Tibial artery (tissue), 4 donors: ENCODE measurements around the gene LRRC46.
A peak's percentile ranks its signal among the peaks of the same experiment; 100 is the strongest.

Experiments used
- DNase-seq, 2 donors: peaks; one replicate each; pipeline ENCODE4 v3.0.0-alpha.2; 2019
- H3K27ac ChIP-seq, 2 donors: fragments of 200-600 bp; sonication (generic) in 1 of 2; 1 replicate in 1 of 2; 2 replicates in 1 of 2; pipeline ENCODE4 v1.5.1; 2018 to 2019; ENCODE audit warnings: mild to moderate bottlenecking in 1 of 2
- H3K27me3 ChIP-seq, 2 donors: fragments of 200-600 bp; sonication (generic) in 1 of 2; one replicate each; pipeline versions ENCODE4 v1.5.1 to v1.6.0; 2016 to 2019
- H3K36me3 ChIP-seq, 3 donors: fragments of 200-600 bp; sonication (generic) in 2 of 3; one replicate each; pipeline ENCODE4 v1.5.1; 2016 to 2019; ENCODE audit warnings: mild to moderate bottlenecking in 2 of 3
- H3K4me1 ChIP-seq, 4 donors: fragments of 200-600 bp; sonication (generic) in 2 of 4; 1 replicate in 3 of 4; 2 replicates in 1 of 4; pipeline ENCODE4 v1.5.1; 2016 to 2019
- H3K4me3 ChIP-seq, 2 donors: fragments of 200-600 bp; sonication (generic) in 1 of 2; 1 replicate in 1 of 2; 2 replicates in 1 of 2; pipeline ENCODE4 v1.5.1; 2018 to 2019; ENCODE audit warnings: mild to moderate bottlenecking in 2 of 2
- H3K9me3 ChIP-seq, 3 donors: fragments of 200-600 bp; sonication (generic) in 1 of 3; one replicate each; pipeline ENCODE4 v1.5.1; 2016 to 2019
- intact Hi-C: fragments of 100-400 bp; cut with DNase I; formaldehyde crosslinking; loops from one replicate; pipeline ENCODE4 v1.15.0; 2023; ENCODE audit warnings: low total_unique reads
- TF ChIP-seq, protein P1 (sequence below), 2 experiments: fragments of 200-600 bp in 1 of 2; fragments of 450-650 bp in 1 of 2; IDR thresholded peaks; one replicate each; pipeline ENCODE4 v1.5.1; 2017 to 2019; ENCODE audit warnings: antibody characterized with exemption in 2 of 2, mild to moderate bottlenecking in 1 of 2, moderate library complexity in 1 of 2

Gene LRRC46

DNA sequence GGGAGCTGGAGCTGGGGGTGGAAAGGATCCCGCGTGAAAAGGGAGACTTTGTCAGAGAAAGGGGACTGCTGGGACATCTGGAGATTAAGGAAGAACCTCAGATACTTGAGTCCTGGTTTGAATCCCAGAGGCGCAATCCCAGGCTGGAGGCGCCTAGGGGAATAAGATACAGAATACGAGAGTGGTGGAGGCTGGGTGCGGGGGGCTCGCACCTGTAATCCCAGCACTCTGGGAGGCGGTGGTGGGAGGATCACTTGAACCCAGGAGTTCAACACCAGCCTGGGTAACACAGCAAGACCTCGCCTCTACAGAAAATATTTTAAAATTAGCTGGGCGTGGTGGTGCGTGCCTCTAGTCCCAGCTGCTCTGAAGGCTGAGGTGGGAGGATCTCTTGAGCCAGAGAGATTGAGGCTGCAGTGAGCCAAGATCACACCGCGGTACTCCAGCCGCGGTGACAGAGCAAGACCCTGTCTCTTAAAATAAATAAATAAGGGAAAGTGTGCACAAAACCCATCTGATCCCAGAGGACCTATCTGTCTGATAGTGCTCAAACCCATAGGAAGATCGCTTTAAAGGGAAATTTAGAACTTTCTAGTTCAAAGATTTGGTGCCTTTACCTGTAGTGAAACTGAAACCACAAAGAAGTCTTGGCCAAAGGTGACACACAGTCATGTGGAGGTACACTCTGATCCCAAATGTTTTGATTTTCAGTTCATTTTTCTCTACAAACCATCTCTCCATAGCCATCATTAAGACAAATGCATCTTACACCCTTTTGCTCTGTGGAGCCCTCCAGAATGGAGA, 10.2 kb downstream of the LRRC46 start:
- Histone ChIP-seq H3K27ac (peak overlapping the region; percentile 60 to 65), H3K9me3 (no peaks in the 10 kb centered on the region), H3K4me3 (peak overlapping the region; percentile 59 to 77), H3K36me3 (peaks cover 0 to 25% (median 4%) of the 10 kb centered on the region in 3 donors), H3K4me1 (peaks cover 0 to 40% (median 14%) of the 10 kb centered on the region in 4 donors), H3K27me3 (peaks cover 0 to 24% of the 10 kb centered on the region in 2 donors)
- DNase-seq: no peak
- TF ChIP-seq, protein P1, sequence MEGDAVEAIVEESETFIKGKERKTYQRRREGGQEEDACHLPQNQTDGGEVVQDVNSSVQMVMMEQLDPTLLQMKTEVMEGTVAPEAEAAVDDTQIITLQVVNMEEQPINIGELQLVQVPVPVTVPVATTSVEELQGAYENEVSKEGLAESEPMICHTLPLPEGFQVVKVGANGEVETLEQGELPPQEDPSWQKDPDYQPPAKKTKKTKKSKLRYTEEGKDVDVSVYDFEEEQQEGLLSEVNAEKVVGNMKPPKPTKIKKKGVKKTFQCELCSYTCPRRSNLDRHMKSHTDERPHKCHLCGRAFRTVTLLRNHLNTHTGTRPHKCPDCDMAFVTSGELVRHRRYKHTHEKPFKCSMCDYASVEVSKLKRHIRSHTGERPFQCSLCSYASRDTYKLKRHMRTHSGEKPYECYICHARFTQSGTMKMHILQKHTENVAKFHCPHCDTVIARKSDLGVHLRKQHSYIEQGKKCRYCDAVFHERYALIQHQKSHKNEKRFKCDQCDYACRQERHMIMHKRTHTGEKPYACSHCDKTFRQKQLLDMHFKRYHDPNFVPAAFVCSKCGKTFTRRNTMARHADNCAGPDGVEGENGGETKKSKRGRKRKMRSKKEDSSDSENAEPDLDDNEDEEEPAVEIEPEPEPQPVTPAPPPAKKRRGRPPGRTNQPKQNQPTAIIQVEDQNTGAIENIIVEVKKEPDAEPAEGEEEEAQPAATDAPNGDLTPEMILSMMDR (IDR thresholded peaks at IDR 0.05): no peak
- intact Hi-C loops: loop anchor here (2.0 to 5.0 kb wide), 3 partner anchors 49 to 131 kb away; partner anchors contain the start of gene CDK5RAP3

DNA sequence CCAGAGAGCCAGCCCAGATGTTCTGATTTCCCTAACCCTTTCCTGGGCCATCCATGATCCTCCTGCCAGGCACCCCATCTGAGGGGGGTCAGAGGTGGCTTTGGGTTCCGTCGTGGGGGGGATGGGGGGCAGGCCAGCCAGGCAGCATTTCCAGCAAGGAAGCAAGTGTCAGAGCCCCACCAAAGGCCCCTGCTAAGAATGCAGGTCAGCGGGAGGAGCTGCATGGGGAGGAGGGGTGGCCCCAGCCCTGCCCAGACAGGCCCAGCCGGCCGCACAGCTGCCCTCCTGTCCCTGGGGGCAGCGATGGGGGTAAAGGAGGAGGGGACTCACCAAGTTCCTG, 11.9 kb downstream of the LRRC46 start:
- intact Hi-C loops: loop anchor here (5.0 kb wide), 2 partner anchors 104 to 129 kb away; partner anchors contain the start of gene CDK5RAP3
- Histone ChIP-seq H3K27me3 (peaks cover 0 to 41% of the 10 kb centered on the region in 2 donors), H3K9me3 (no peaks in the 10 kb centered on the region), H3K36me3 (peaks cover 0 to 8% (median 0%) of the 10 kb centered on the region in 3 donors), H3K27ac (no peak overlapping the region), H3K4me3 (no peak overlapping the region), H3K4me1 (peaks cover 0 to 51% (median 19%) of the 10 kb centered on the region in 4 donors)
- TF ChIP-seq, protein P1 (IDR thresholded peaks at IDR 0.05): no peak
- DNase-seq: no peak

DNA sequence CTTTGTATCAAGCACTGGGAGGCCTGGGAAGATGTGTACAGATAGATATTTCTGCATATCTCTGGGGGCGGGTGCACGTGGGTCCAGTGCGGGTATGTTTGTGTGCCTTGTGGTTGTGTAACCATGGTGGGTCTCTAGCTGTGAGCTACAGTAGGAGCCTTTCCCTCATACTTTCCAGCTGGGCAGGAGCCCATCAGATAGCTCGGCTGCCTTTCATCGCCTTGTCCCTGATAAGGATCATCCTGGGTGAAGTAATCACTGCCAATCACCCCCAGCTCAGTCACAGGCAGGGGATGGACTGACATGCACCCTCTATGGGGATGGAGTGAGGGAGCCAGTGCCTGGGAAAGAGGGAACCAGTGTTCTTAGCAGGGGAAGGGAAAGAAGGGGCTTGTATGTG, 12.8 kb downstream of the LRRC46 start:
- no peak overlapping the region for H3K4me3 ChIP-seq
- peaks cover 0 to 50% (median 19%) of the 10 kb centered on the region in 4 donors for H3K4me1 ChIP-seq
- no peaks in the 10 kb centered on the region for H3K36me3 ChIP-seq
- DNase-seq: no peak
- peaks cover 0 to 49% of the 10 kb centered on the region in 2 donors for H3K27me3 ChIP-seq
- H3K9me3 ChIP-seq: no peaks in the 10 kb centered on the region
- H3K27ac ChIP-seq: no peak overlapping the region
- TF ChIP-seq, protein P1 (IDR thresholded peaks at IDR 0.05): no peak
- intact Hi-C loops: loop anchor here (5.0 kb wide), 2 partner anchors 103 to 128 kb away; partner anchors contain the start of gene CDK5RAP3

DNA sequence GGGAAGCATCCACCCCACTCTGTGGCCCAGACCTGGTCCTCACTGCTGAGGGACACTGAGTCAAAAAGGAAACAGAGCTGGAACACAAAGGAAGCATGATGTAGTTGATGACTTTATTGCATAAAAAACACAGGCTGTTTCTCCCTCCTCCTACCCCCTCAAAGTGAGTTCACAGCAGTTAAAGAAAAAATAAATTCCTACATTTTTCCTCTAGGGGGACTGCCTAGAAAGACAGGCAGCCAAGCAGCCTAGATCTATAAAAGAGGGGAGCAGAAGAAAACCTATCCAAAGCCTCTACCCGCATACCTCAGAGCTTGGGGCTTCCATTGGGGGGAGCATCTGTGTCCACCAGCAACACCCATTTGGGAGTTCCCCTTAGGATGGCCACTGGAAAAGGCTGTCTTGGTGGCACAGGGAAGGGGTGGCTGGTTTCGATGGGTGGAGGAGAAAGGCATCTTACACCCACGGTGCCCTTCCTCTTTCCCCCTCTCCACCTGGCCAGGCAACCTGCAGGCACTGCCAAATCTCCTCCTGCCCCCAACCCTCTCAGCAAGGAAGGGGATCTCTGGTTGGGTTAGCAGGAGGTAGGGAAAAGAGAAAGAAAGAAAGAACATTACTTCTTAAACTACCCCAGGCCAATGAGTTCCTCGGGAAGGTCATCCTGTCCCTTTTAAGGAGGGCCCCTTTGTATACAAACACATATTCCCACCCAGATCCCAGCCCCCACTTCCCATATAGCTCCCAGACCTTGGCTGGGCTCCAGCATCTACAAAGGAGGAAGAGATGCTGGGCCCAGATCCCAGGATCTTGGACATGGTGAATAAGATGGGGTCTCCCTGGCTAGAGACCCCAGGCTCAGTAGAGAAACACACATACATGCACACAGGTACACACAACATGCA, 13.6 kb downstream of the LRRC46 start:
- Histone ChIP-seq H3K9me3 (no peaks in the 10 kb centered on the region), H3K27me3 (peaks cover 0 to 58% of the 10 kb centered on the region in 2 donors), H3K4me3 (no peak overlapping the region), H3K27ac (no peak overlapping the region), H3K36me3 (no peaks in the 10 kb centered on the region), H3K4me1 (peaks cover 0 to 41% (median 16%) of the 10 kb centered on the region in 4 donors)
- intact Hi-C loops: loop anchor here (5.0 kb wide), 2 partner anchors 102 to 127 kb away; partner anchors contain the start of gene CDK5RAP3
- DNase-seq: no peak
- TF ChIP-seq, protein P1 (IDR thresholded peaks at IDR 0.05): peak in 1 of 2 experiments; percentile 14

DNA sequence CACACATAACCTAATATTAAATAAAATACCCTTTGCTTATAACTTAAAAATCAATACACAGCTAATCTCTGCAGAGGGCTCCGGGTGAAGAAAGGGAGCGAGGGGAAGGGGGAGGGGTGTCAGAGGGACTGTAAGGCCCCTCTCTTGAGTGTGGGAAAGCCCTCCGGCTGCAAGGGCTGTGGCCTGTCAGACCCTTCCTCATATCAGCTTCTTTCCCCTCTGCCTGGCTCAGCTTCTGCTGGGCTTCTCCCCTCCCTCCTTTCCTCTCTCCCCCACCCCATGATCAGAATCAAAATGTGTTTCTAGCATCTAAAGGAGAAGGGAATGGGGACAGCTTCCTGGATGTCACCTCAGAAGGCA, 14.2 kb downstream of the LRRC46 start:
- H3K36me3 ChIP-seq: no peaks in the 10 kb centered on the region
- H3K9me3 ChIP-seq: no peaks in the 10 kb centered on the region
- peaks cover 0 to 64% of the 10 kb centered on the region in 2 donors for H3K27me3 ChIP-seq
- TF ChIP-seq, protein P1 (IDR thresholded peaks at IDR 0.05): no peak
- no peak overlapping the region for H3K27ac ChIP-seq
- no peak overlapping the region for H3K4me3 ChIP-seq
- H3K4me1 ChIP-seq: peaks cover 0 to 38% (median 11%) of the 10 kb centered on the region in 4 donors
- intact Hi-C loops: no loop called here
- DNase-seq: no peak
